ENCODE results near the gene PCP4. TPM values are rescaled to one million over a fixed set of nuclear protein-coding genes. Genes with fewer than 3 reads are reported as not detected.

The PCP4 gene
- total and polyA plus RNA-seq, 10 of the 15 experiments (the other 5 are each of a cell fraction or from before 2014, with no cell fraction given) = not detected

- no peak for TF ChIP-seq BCL3 (IDR thresholded peaks at IDR 0.05; ENCODE audit: borderline replicate concordance, insufficient read depth, low read depth, low read length, poor library complexity, severe bottlenecking)
Measured at GRCh38 chr21:39951183-39952101, 84.2 kb downstream of the PCP4 start (continued).

- Histone ChIP-seq H2AFZ (ENCODE audit: control insufficient read depth, low read depth, low read length) (no peak overlapping the region), H3K27me3 (replicated peaks in 1 of 2; ENCODE audit: control insufficient read depth in 2 of 2, insufficient read depth in 2 of 2, low read length in 1 of 2) (no peaks in the 10 kb centered on the region), H3K36me3 (ENCODE audit: control insufficient read depth in 2 of 2, insufficient read depth in 2 of 2, low read length in 1 of 2) (no peaks in the 10 kb centered on the region), H3K27ac (ENCODE audit: control insufficient read depth, insufficient read depth) (no peak overlapping the region), H4K20me1 (ENCODE audit: control insufficient read depth, insufficient read depth) (no peaks in the 10 kb centered on the region), H3K9ac (ENCODE audit: control insufficient read depth, insufficient read depth, low read length) (no peak overlapping the region), H3K4me1 (ENCODE audit: control insufficient read depth, insufficient read depth, low read length) (no peaks in the 10 kb centered on the region), H3K79me2 (ENCODE audit: control insufficient read depth, insufficient read depth, low read length) (no peaks in the 10 kb centered on the region), H3K9me3 (replicated peaks; ENCODE audit: control insufficient read depth, insufficient read depth, low read length) (no peaks in the 10 kb centered on the region; the same call in 2 of the 3 replicates), H3K4me3 (no peak overlapping the region), H3K4me2 (ENCODE audit: control insufficient read depth, insufficient read depth) (no peak overlapping the region)
- CTCF ChIA-PET = no interaction called here
- RAD21 ChIA-PET (ENCODE audit: unreplicated experiment) = no interaction called here
- no TSS peak for BruUV-seq (replicated peaks)
- intact Hi-C loops (cut with micrococcal nuclease; ENCODE audit: unreplicated experiment) (no loop called here), in situ Hi-C loops (cut with MboI) (no loop called here)
- DNase-seq (ENCODE audit: low read depth, low spot score) (no peak), FAIRE-seq (no peak), ATAC-seq (no peak)
- TF ChIP-seq CBX5 (IDR thresholded peaks at IDR 0.05; ENCODE audit: low read depth) (no peak), NR2F1 (conservative IDR thresholded peaks at IDR 0.05) (no peak), CHD1 (IDR thresholded peaks at IDR 0.05; ENCODE audit: low read depth, low read length) (no peak), SP1 (IDR thresholded peaks at IDR 0.05; ENCODE audit: low read depth, low read length) (no peak), SMAD5 (IDR thresholded peaks at IDR 0.05; ENCODE audit: low read depth) (no peak), CBFB (IDR thresholded peaks at IDR 0.05; ENCODE audit: low read depth) (no peak), NR2C1 (IDR thresholded peaks at IDR 0.05) (no peak), KDM1A (IDR thresholded peaks at IDR 0.05; ENCODE audit: borderline replicate concordance) (no peak), EED (IDR thresholded peaks at IDR 0.05; ENCODE audit: low read depth) (no peak), FOS (IDR thresholded peaks at IDR 0.05; ENCODE audit: borderline replicate concordance, extremely low read depth, insufficient read length) (no peak), JUND (IDR thresholded peaks at IDR 0.05; ENCODE audit: low read depth, low read length) (no peak), TBL1XR1 (IDR thresholded peaks at IDR 0.05; ENCODE audit: low read depth, low read length) (no peak), HCFC1 (IDR thresholded peaks at IDR 0.05; ENCODE audit: low read length) (no peak)
- TF ChIP-seq, protein P1, sequence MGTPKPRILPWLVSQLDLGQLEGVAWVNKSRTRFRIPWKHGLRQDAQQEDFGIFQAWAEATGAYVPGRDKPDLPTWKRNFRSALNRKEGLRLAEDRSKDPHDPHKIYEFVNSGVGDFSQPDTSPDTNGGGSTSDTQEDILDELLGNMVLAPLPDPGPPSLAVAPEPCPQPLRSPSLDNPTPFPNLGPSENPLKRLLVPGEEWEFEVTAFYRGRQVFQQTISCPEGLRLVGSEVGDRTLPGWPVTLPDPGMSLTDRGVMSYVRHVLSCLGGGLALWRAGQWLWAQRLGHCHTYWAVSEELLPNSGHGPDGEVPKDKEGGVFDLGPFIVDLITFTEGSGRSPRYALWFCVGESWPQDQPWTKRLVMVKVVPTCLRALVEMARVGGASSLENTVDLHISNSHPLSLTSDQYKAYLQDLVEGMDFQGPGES (IDR thresholded peaks at IDR 0.05) = no peak
- 6% methylated on average over 4 of the region's 4 CpGs for WGBS (ENCODE audit: insufficient coverage, insufficient replicate concordance, low lambda C conversion rate, missing lambda C conversion rate)
- POLR2A ChIA-PET = no interaction called here
- SMC1A ChIA-PET (ENCODE audit: uncharacterized antibody, unreplicated experiment) = no interaction called here
Measured at GRCh38 chr21:39952265-39952664, 85.0 kb downstream of the PCP4 start.
